CD4-positive, alpha-beta T cell treated with Interleukin-21 for 1 hour (primary cell): ENCODE measurements around the gene BLID.

Experiments
- DNase-seq: peaks from one replicate; pipeline ENCODE4 v3.0.0-alpha.2; 2020

Gene BLID

DNA sequence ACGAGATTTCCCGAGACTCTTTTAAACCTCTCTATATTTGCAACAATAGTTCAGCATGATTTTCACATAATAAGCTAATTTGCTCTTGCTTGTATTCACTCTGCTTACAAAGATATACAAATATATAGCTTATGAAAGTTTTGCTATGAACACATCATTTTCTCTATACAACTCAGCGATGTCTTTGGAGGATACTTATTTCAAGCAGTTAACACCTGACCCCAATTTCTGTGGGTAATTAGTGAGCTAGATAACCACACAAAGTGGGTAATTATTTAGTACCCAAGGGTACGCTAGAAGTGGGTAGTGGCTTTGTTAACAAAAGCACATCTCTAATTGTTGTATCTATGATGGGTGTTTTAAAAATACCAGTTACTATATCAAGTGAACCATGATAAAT, 12.3 kb downstream of the BLID start:
- no peak for DNase-seq

DNA sequence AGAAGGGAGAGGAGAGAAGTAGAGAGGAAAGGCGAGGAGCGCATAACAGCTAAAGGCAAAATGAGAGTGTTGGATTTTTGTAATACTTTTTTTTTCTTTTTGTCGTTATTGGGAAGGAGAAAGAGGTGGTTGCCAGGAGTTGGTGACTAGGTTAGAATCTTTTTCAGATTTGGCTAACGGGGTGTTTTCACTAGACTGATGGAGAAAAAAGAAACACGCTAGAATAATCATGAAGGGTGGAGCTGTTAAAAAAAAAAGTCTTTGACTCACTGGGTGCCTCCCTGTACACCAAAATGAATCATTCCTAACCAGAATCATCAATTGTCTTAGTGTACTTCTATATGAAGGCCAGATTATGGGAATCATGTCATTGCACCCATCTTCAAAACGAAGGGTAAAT, 12.7 kb downstream of the BLID start:
- DNase-seq, result no peak

DNA sequence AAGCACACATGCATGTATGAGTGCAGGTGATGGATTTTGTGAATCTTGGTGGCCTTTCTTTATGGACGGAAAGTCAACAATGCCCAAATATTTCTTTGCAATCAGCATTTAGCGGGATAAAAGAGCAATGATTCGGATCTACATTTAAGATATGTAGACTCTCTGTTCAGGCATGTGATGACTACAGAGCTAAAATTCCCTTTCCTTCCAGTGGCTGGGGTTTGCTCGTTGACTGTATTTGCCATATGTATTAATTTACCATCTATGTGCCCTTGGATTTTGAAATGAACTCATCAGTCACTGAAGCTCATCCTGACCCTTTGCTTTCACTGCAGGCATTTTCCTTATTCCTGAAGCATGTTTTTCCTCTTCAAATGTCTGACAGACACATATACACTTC, 13.6 kb downstream of the BLID start:
- no peak for DNase-seq

DNA sequence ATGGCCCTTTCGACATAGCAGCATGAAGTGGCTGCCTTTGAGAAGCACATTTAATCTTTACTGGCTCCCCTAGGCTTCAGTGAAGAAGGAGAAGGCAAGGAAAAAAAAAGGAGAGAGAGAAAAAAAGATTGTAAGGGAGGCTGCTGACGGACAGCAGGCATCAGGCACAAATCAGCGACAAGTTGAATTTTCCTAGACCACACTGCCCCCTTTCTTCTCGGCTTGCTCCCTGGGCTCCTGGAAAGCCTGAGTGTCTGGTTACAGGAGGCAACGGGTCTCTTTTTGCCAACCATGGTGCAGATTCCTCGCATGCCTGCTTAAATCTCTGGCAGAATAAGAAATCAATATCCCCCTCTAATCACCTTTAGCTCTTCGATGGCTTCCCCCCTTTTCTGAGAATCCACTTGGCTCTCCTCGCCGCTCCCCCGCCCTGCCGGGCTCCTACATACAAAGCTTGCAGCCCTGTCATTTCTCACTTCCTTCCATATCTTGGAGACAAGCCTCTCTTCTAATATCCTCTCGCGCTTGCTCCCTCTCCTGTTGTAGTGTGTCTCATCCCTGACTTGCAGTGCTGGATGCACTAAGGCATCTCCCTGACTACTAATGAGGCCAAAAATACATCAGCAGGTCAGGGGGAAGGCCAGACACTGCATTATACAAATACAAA, 14.3 kb downstream of the BLID start:
- DNase-seq, result no peak

DNA sequence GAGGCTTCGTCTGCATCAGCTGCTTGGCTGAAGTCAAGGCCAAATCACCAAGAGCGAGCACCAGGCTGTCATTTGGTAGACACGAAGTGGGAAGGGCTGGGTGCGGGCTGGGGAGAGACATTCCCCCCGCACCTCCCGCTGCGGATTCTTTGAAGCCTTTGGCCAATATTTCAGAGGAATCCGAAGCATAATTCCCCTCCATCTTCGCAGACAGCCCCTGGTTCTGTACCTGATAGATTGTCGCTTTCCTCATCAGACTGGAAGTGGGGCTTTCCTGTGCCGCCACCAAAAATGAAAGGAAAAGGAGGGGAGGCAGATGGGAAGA, 15.3 kb downstream of the BLID start:
- DNase-seq, result no peak

DNA sequence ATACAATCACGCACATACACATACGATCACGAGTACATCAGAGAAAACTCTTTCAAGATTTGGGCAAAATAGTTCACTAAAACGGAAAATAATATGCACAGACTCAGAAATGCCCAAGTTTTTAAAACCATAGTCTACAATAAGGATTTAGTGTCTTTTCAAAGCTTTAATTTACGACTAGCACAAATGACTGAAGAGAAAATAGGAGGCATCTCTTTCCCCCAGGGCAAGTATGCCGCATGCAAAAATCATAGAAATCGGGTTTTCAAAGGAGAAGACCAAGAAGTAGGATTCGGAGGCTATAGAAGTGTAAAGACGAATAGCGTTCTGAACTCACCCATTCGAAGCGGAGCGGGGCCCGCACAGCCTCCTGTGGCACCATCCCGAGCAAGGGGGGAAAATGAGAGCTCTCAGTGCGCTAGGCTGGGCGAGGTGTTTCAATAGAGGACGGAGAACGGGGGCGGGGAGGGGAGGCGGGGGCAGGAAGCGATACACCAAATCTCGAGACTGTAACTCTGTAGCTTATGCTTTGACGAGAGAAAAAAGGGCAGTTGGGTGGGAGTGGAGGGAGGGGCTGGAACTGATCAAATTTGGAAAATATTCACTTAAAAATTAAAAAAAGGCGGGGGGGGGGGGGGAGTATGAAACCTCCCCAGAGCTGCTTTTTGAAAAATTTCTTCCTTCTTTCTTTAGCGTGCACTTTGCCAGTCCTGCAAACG, 15.8 kb downstream of the BLID start:
- no peak for DNase-seq

DNA sequence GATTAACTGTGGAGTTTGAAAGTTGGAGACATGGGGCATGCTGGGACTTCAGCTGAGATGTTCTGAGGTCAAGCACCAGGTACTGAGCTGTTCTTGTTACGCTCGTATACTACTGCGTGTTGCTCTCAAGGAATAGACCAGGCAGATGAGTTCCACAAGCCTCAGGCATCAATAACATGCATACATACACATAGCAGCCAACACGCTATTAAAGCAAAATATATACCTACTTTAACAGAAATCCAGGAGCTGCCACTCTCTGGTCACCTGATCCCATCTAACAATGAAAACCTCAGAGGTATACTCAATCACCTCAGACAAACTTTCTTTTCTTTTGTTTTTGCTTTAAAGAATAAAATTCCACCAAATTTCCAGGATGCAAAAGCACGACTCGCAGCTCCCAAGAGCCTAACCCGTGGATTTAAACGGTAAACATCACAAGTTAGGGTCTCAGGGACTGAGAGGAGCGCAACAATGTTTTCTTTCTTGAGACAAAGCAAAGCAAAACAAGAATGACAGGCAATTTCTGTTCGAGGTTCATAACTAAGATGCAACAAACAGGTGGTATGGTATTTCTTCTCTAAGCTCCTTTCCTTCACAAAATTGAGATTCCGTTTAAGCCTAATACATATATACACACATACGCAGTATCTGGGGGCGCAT, 16.5 kb downstream of the BLID start:
- DNase-seq, result no peak

DNA sequence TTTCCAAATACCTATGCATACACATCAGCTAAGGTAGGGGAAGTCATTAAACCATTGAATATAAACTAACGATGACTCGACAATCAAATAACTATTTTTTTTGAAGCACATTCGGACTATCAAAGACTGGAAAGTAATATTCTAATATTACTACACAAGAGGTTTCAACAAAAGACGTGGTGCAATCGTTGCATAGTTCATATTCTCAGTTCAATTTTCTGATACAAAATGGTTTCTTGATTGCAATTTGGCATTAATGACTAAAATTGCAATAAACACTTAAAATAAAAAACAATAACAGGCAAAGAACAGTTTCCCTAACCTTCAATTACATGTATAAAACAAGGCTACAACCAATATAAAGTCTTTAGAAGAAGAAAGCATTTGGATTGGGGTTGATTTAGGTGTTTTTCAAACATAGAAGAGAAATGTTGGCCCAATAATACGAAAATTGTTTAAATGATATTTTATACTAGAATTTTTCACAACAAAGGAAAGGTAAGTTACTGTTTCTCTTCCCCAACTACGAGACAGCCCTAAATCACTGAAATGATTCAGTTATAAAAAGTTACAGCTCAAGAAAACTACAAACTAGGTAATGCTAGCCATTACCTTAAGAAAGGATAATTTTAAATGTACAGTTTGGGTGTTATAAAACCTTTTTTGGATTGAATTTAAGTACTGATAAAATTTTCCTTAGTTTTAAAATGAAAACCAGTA, 17.6 kb downstream of the BLID start:
- no peak for DNase-seq

DNA sequence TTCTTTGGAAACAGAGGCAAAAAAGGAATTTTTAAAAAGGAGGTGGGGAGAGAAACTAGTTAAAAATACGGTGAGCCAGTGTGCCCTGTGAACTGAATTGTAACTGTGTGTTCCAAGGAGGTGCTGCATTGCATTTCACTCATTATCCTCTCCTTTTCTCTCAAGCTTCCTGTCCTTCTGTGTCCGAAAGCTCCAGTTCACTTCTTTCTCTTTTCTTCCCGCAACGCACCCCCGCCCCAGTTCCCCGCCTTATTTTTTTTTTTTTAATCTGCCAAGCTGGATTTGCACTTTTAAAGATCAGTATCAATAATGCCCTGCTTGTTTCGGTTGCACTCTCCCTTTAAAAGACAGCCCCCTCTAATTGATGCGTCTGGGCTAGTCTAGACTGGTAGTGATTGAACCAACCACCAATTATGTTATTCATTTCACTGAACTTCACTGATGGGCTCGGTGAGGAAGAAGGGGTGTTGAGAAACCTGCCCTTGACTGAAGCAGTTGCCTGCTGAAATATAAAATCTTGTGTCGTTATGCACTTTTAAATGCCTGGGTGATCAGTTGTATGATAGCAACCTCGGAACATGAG, 18.5 kb downstream of the BLID start:
- DNase-seq, result no peak

DNA sequence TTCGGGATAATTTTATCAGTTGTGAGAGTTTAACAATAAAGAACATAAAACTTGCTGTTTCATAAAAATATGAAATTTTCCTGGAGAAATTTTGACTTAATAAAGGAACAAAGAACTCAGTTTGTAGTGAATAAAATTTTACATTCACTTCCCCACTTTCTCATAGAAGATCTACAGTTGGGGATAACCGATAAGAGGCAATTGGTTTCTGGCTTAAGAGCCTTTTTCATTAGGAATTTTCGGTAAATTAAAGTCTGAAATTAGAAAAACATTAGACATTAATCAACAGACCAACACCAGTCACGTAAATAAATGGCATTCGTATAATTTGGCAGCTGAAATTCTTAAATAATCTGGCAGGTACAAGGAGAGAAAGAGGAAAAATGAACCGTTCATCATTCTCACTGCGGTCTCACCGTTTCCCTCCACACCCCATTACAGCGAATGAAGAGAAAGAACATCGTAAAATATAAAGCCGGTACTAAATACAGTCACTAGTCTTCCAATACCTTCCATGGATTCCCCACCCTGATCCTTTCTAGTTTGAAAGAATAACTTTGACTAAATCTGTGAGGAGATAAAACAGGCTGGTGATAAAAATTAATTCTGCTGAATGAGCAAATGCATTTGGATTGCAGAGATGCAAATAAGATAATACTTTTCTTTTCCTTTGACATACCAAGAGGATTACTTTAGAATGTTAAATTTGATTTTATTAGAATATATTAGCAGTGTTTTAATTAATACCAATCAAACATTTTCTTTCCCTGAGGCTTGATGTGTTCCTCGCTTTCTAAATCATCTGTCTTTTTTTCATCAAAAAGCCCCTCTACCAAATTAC, 19.5 kb downstream of the BLID start:
- DNase-seq, result no peak

DNA sequence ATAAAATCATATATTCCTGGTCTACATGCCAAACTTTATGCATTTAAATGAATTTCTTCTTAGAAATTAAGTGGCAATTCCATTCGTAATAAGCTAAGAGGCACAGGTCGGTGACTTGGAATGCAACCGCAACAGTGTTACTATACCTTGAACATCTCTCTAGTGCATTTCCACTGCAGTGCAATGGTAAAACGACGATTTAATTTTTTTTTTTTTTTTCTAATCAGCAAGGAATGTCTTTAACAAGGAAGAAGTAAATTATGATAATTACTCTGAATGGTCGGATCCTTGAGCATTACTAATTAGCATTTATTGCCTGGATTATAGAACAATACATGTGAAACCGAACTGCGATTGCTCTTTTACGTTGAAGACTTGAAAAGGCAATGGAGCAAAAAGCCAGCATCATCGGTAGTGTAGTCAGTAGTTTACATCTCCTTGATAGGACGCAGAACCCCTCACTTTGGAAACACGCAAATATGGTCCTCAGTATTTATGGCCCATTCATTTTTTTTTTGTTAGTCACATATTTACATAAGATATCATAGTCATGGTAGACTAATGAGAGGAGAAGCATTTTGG, 20.2 kb downstream of the BLID start:
- no peak for DNase-seq

DNA sequence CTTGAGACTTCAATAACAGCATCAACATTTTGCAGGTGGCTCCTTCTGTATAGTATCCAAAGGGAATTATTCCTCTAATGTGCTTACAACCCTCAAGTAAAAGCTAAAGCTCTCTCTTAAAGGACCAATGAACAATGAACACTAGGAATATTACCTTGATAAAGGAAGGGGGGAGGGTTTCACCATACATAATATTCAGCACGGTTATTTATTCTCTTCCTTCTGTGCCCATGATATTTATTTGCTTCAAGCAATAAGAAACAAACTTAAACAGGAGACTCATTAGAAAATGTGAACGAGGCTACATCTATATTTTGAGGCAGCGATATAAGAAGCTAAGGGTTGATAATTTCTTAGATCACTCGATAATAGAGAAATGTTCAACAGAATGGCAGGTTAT, 21.2 kb downstream of the BLID start:
- DNase-seq, result no peak

DNA sequence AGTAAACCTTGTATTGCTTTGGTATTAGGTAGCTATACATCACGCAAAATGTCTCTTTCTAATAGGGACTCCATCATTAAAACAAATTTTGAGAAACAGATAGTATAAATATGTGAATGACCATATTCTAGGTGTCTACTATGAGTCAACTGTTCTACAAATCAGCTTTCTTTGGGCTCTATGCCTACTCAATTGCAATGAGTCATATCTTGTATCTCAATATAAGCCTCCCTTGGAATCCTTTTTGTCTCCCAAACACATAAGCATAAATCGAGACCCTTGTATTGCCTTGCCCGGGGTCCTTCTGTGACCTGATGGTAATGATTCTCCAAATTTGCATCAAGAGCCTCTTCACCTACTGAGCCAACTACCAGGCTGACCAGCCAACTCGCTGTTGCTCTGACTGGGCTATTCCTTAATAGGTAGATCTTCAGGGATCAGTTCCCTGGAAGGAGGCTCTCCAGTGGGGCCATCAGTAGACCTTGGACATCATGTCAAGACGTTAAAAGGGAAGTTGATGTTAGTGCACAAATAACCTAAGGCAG, 22.2 kb downstream of the BLID start:
- DNase-seq, result no peak

DNA sequence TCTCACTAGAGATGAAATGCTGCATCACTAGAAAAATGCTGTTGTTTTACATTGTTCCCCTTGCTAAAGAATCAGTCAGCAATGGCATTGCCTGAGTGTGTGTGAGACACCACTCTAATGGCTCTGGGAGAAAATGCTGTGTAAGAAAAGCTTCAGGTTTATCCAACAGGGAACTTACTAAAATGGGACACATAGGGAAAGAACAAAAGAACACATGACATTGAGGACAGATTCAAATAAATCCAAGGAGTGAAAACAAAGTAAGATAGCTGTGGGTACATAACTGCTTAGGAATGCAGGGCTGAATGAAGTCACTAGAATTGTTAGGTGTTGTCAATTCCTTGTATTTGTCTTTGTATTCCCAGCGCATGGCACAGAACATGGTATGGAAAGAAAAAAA, 24.2 kb downstream of the BLID start:
- DNase-seq, result no peak

DNA sequence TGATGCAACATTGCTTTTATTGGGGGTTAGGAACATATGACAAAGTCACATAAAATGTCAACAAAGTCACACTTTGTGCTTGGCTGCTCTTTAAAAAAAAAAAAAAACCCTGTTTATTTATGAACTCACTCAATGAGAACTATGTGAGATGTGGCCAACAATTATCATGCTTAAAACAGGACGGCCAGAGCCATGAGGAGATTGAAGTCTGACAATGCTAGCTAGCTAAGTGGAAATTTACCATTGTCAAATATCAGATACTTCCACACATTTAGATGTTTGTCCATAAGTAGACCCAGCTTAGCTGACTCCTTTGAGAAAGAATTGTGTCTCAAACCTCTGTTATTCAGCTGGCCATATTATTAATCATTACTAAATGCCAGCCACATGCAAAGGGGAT, 26.9 kb downstream of the BLID start:
- no peak for DNase-seq

DNA sequence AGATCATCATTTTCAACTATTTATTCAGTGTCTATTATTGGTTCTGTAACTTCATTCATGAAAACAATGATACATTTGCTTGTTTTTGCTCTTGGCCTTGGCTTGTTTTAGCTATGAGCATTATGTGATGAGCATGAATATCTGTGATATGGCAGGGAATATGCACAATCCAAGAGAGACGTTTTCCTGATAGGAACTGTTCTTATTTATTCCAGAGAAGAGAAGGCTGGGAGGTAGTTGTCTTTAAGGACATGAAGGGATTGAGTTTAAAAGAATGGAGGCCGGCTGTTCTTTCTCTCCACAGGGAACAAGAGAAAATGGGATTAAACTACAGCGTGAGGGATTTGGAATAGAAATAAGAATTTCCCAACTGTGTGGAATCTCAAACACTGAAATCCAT, 30.3 kb downstream of the BLID start:
- DNase-seq, result no peak

DNA sequence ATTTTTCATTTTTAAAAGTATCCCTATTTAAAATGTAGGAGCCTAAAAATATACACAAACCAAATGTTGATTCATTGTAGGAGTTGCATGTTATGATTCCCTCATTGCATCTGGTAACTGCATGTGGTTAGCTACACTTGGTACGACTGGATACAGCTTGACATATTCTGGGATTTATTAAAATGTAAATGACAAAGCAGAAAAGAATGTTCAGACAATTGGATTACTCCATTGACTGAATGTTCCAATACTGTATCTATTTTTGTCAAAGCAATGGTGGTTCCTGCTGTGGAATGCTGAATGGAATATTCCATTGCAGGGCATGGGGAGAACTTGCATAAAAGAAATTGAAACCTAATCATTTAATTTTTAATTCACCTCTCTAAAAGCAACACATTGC, 30.8 kb downstream of the BLID start:
- DNase-seq, result no peak

DNA sequence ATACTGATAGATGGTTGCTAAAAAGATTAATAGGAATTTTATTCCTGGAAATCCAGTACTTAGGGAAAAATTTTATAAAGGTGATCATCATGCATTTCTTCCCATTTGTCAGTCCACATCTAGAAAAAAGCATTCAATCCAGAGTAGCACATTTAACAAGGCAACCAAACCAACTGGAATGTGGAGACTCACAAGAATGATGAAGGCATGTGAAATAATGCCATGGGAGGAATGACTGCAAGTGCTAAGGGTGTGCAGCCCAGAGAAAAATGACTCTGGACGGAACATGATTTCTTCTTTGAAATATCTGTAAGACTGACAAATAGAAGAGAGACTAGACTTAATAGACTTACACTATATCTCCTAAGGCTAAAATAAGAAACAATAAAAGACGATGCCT, 33.8 kb downstream of the BLID start:
- no peak for DNase-seq

DNA sequence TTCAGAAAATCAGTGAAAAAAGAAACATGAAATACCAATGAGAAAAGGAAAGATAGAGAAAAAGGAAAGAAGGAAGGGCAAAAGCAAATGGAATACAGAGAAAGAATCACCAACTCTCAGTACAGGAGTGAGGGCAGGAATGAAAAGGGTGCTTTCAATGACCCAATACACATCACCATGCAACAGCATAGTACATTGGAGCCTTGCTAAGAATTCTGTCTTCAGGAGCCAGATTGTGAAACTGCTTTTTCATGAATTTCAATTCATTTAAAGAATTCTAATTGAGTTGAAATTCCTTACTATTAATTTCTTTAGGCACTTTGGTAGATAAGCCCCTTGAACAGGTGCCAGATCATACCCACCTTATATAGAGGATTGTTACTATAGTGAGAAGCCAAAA, 34.9 kb downstream of the BLID start:
- no peak for DNase-seq

DNA sequence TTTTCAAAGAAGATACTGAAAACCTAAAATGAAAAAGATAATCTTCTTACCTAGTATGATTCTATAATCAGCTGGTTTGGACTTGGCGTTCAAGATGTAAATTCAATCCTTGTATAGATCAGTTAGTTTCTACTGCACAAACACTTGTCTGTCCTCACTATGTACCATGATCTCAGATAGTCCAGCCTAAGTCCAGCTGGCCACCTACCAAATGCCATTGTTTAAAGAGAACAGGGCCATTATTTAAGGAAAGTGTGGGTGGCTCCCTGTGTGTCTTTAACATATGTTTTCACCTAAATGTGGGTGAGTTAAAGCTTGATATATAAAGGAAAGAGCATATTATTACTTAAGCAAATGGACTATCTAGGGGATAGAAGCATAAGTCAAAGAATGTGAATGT, 38.6 kb downstream of the BLID start:
- DNase-seq, result no peak

DNA sequence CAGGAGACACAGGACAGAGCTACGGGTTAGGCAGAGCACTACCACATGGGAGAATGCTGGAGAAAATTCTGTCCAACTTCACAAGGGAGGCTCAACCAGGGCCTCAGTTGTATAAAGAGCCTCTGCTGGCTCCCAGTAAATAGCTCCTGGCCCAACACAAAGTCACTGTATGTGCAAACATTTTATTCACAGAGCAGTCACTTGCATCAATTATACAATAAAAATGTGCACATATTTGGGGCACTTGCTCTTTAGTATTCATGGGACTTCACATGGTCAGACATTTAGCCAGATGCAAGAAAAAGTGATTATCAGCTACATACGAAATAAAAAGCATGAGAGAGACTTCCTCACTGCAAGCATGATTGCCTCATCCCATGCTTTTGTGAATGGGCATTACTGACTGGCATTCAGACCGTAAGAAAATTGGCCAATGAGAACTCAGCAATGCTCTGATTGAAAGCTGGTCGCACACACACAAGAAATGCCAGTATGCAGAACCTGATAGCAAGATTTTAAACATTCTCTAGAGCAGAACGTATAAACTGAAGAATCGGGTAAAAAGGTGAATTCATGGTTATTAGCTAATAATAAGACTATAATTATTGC, 39.4 kb downstream of the BLID start:
- no peak for DNase-seq

DNA sequence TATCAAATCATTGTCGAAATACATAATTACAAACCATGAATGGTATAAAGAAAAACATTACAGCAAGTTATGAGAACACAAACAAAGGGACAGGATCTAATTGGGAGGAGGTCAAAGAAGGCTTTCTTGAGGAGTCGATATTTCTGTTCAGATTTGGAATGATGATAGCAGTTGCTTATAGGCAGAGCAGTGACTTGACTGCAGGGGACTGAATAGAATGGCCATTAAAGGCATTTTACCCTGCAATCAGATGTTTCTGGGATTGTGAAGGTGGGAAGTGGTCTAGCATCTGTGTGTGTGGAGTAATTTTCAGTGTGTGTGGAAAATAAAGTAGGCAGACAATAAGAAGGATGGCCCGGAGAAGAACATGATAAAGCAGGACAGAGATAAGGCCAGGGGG, 41.0 kb downstream of the BLID start:
- DNase-seq, result no peak
